D721Med (cell line): Measurements from ENCODE around the gene SMG6.
"Not testable (repeated sequence)": the region's sequence is repeated elsewhere in the genome, so short reads cannot be mapped to it uniquely, and the experiment has no call there.

Experiments used
- DNase-seq: peaks from one replicate; pipeline ENCODE4 v3.0.0; 2011; ENCODE audit warnings: low spot score; ENCODE audit not compliant: insufficient read length
- FAIRE-seq: peaks from 2 replicates; lab custom pipeline; 2011; peaks lifted over from hg19 to GRCh38; lab: Jason Lieb, UNC
- CTCF ChIP-seq: IDR thresholded peaks from 2 replicates; pipeline ENCODE4 v1.5.1; 2012; ENCODE audit warnings: mild to moderate bottlenecking, control low read depth; ENCODE audit not compliant: insufficient read depth; ENCODE audit errors: missing control alignments

The SMG6 gene

DNA sequence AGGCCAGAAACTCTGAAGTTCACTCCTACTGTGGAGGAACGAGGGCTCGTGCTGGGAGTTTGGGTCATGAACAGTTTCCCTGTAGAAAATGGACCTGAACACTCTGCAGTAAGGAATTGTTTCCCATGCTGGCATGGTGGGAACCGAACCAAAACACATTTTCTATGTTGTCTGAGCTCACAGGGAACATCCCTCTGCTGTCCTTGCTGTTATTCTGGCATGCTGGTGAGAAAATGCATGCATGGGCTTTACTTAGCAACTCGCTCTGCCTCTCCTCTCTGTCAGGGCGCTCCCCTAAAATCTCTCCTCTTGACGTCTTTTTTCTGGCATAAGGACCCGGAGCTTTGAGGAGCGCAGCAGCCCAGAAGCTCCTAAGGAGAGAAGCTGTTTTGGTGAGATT lies 283.9 kb downstream of the SMG6 start:
- no peak for TF ChIP-seq CTCF
- no peak for FAIRE-seq

GRCh38 chr17:2018716-2019510 lies 284.7 kb downstream of the SMG6 start:
- no peak for DNase-seq
- no peak for TF ChIP-seq CTCF
- FAIRE-seq = no peak

More for the DNA sequence above, 283.9 kb downstream of the SMG6 start:
- DNase-seq = no peak

- no peak for TF ChIP-seq CTCF
- DNase-seq = no peak
- FAIRE-seq = no peak
Observed at GRCh38 chr17:2017274-2017941, 286.2 kb downstream of the SMG6 start.

- no peak for DNase-seq
- no peak for TF ChIP-seq CTCF
- FAIRE-seq = no peak
Observed at GRCh38 chr17:2016494-2016893, 287.1 kb downstream of the SMG6 start.

- DNase-seq = no peak
- FAIRE-seq = no peak
- TF ChIP-seq CTCF = no peak
Observed at GRCh38 chr17:2015314-2015713, 288.3 kb downstream of the SMG6 start.

DNA sequence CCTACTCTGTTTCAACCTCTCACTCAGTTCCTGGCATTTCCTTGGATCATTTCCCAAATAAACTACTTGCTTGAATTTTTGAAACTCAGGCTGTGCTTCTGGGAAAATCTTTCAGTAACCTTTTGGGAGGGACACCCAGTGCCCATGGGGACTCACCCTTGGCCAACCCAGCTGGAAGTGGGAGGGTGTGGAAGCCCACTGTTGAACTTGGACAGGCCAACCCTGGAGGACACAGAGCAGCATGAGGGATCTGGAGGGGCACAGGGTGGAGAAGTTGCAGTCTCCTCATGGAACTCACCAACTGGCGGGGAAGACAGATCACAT lies 289.6 kb downstream of the SMG6 start:
- FAIRE-seq (no peak), DNase-seq (no peak)
- no peak for TF ChIP-seq CTCF

DNA sequence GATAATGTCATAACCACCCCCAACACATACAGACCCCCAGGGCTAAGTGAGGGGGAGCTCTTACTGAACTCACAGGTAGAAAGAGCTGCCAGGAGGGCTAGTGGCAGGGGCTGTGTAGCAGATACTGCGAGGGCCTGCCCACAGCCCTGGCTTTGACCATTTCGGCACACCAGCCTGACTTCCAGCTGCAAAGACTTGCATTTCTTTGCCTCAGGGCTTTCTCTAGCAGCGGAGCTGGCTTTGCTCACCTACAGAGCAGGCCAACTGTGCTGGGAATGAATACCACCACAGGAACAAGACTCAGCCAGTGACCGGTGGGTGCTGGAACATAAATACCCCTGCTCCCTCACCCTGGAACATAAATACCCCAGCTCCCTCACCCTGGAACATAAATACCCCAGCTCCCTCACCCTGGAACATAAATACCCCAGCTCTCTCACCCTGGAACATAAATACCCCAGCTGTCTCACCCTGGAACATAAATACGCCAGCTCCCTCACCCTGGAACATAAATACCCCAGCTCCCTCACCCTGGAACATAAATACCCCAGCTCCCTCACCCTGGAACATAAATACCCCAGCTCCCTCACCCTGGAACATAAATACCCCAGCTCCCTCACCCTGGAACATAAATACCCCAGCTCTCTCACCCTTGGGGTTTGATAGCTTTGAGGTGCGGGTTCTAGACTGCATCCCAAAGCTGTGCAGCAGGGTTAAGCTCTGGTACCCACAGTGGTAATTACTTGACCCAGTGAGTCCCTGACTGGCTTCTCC lies 290.2 kb downstream of the SMG6 start:
- not testable (repeated sequence) for FAIRE-seq, DNase-seq
